HT-29 (cell line): Measurements from ENCODE around the gene RBM47. TPM values are rescaled to one million over a fixed set of nuclear protein-coding genes. Genes with fewer than 3 reads are reported as not detected.
A peak's percentile ranks its signal among the peaks of the same experiment; 100 is the strongest.

Source experiments
- DNase-seq: peaks from one replicate; pipeline ENCODE4 v3.0.0-alpha.2; 2015; ENCODE audit warnings: low spot score
- total RNA-seq: library from RNA; depleted of rRNA; stranded (reverse); fragments of >200 nt; shearing (Covaris generic); gene quantifications from 2 replicates; pipeline ENCODE4 v1.2.3, GENCODE V29; 2014

RBM47 gene
- total RNA-seq, 1 experiment from 2014 or later: 276 TPM

GRCh38 chr4:40592034-40592433 is 37.6 kb downstream of the RBM47 start:
- DNase-seq: no peak

GRCh38 chr4:40587826-40588225 is 41.8 kb downstream of the RBM47 start:
- DNase-seq: no peak

GRCh38 chr4:40587351-40587750 is 42.3 kb downstream of the RBM47 start:
- DNase-seq: no peak

- no peak for DNase-seq
These were observed 42.9 kb downstream of the RBM47 start for GRCh38 chr4:40586729-40587128.

GRCh38 chr4:40586034-40586433 is 43.6 kb downstream of the RBM47 start:
- no peak for DNase-seq

- no peak for DNase-seq
These were observed 44.4 kb downstream of the RBM47 start for GRCh38 chr4:40585201-40585799.

GRCh38 chr4:40584517-40585141 is 45.0 kb downstream of the RBM47 start:
- no peak for DNase-seq

GRCh38 chr4:40583850-40584439 is 45.7 kb downstream of the RBM47 start:
- no peak for DNase-seq

- no peak for DNase-seq
These were observed 47.3 kb downstream of the RBM47 start for GRCh38 chr4:40582413-40582812.

GRCh38 chr4:40581254-40582140 is 48.2 kb downstream of the RBM47 start:
- DNase-seq: no peak

- DNase-seq: no peak
These were observed 49.7 kb downstream of the RBM47 start for GRCh38 chr4:40579983-40580382.

- DNase-seq: no peak
These were observed 51.9 kb downstream of the RBM47 start for GRCh38 chr4:40577588-40578253.

GRCh38 chr4:40576651-40577480 is 52.8 kb downstream of the RBM47 start:
- DNase-seq: peak; percentile 95

GRCh38 chr4:40575846-40576245 is 53.8 kb downstream of the RBM47 start:
- DNase-seq: no peak

- no peak for DNase-seq
These were observed 55.9 kb downstream of the RBM47 start for GRCh38 chr4:40573593-40574311.

- DNase-seq: no peak
These were observed 56.9 kb downstream of the RBM47 start for GRCh38 chr4:40572692-40573310.

GRCh38 chr4:40571208-40571607 is 58.5 kb downstream of the RBM47 start:
- DNase-seq: no peak

GRCh38 chr4:40570348-40571077 is 59.2 kb downstream of the RBM47 start:
- no peak for DNase-seq
